ENCODE measurements around the gene FILIP1L.

- TF ChIP-seq POLR2A (IDR thresholded peaks at IDR 0.05) (no peak), CTCF (IDR thresholded peaks at IDR 0.05) (no peak)
Observed at GRCh38 chr3:100059472-100059871, 54.8 kb downstream of the FILIP1L start.

All from thyroid gland (tissue), 4 donors.